VCaP (cell line): Measurements from ENCODE around the gene WHRN.

Experiments used
- H3K27ac ChIP-seq: fragments of 450-650 bp; 2 replicates; pipeline ENCODE4 v1.5.1; 2017
- CTCF ChIP-seq: fragments of 450-650 bp; conservative IDR thresholded peaks from 2 replicates; pipeline ENCODE4 v1.5.1; 2017; ENCODE audit warnings: mild to moderate bottlenecking, moderate library complexity

The WHRN gene

GRCh38 chr9:114483499-114483898, 21.8 kb downstream of the WHRN start:
- H3K27ac ChIP-seq = 0 out of 2 replicates have a peak overlapping the region, but pooled peaks have one; percentile 15
- TF ChIP-seq CTCF = no peak

- no peak for TF ChIP-seq CTCF
Measured at GRCh38 chr9:114482593-114482992, 22.7 kb downstream of the WHRN start.

DNA sequence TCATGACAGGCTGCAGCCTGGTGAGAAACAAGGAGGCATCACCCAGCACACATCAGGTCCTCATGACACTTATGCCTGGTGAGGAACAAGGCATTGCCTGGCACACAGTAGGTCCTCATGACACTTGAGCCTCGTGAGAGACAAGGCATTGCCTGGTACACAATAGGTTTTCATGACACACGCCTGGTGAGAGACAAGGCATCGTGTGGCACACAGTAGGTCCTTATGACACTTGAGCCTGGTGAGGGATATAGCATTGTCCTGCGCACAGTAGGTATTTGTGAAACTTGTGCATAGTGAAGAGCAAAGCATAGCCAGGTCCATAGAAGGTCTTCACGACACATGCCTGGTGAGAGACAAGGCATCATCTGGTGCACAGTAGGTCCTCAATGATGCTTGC, 23.5 kb downstream of the WHRN start:
- H3K27ac ChIP-seq = no peak overlapping the region

More at GRCh38 chr9:114482593-114482992, 22.7 kb downstream of the WHRN start:
- H3K27ac ChIP-seq = no peak overlapping the region

DNA sequence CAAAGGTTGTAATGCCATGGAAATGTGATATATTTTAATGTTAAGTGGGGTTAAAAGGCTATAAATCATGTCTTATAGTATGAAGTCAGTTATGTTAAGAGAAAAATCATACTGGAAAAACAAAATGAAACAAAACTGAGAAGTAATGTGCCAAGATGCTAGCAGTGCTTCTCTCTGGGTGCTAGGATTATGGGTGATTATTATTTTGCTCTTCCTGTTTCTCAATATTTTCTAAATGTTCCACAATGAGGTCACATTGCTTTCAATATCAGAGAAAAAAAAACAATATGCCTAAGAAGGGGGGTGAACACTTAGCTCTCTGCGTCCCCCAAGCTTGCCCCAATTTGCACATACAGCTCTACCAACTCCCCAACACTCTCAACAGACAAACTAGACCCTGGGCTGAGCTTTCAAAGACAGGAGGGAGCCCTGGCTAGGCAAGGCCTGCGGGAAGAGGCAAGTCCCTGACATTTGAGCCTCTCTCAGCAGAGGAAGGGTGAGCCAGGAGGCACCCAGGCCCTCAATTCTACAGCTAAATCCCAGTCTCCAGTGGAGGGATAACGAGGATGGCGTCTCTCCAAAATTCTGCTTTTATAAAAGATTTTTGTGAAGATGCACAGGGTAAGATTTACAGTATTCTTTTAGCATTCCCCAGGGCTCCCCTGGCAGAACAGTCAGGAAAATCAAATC, 24.4 kb downstream of the WHRN start:
- no peak for TF ChIP-seq CTCF
- no peak overlapping the region for H3K27ac ChIP-seq

More for the DNA sequence above, 23.5 kb downstream of the WHRN start:
- no peak for TF ChIP-seq CTCF

GRCh38 chr9:114478871-114479270, 26.4 kb downstream of the WHRN start:
- no peak for TF ChIP-seq CTCF
- no peak overlapping the region for H3K27ac ChIP-seq

DNA sequence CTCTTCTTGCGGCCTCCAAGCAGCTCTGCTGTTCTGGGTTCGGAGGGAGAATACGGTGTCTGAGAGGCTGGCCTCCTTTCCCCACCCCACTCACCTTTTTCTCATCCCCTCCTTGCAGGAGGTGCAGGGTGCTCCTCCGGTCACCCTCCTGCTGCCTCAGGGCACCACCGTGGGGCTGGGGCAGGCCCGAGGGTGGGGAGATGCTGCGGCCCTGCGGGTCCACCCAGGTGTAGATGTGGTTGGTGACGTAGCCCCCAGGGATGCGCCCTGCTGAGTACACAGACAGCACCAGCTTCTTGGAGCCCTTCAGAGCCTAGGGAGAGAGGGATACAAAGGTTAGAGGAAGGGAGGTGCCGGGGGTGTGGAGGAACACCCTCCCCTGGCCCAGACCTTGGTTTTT, 26.8 kb downstream of the WHRN start:
- H3K27ac ChIP-seq = no peak overlapping the region; the same call in 1 of the 2 replicates
- no peak for TF ChIP-seq CTCF

DNA sequence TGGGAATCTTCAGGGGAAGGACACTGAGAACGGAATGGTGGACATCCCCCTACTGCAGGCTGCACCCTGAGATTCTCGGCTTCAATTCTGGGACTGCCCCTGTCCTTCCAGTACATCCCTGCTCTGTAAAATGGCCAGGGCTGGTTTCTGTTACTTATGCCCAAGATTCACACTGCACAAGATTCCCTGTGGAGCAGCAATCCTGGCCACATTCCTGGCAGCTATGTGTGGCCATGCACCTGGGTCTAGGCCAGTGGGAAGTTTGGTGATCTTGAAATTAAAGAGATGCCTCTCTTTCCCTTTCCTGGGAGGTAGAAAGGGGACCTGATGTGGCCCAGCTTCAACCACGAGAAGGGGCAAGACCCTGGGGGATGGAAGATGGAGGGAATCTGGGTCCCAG, 27.6 kb downstream of the WHRN start:
- peak overlapping the region; percentile 60; the same call in 1 of the 2 replicates for H3K27ac ChIP-seq
- no peak for TF ChIP-seq CTCF
